ENCODE results near the gene TMTC4. TPM values are rescaled to one million over a fixed set of nuclear protein-coding genes. Genes with fewer than 3 reads are reported as not detected.
"Not testable (repeated sequence)": the region's sequence is repeated elsewhere in the genome, so short reads cannot be mapped to it uniquely, and the experiment has no call there.

Gene TMTC4
- total RNA-seq, 1 experiment from 2014 or later, result 14.6 TPM

GRCh38 chr13:100620792-100621191 lies 53.8 kb downstream of the TMTC4 start:
- Histone ChIP-seq H3K9me3 (ENCODE audit: control insufficient read depth, insufficient read depth, low read depth, low read length) (no peaks in the 10 kb centered on the region), H3K27ac (ENCODE audit: low read length) (no peak overlapping the region), H3K4me1 (ENCODE audit: control insufficient read depth, insufficient read depth, low read length) (no peaks in the 10 kb centered on the region), H3K4me3 (ENCODE audit: low read depth in 2 of 2, low read length in 2 of 2) (no peak overlapping the region), H3K27me3 (ENCODE audit: control insufficient read depth, insufficient read depth, low read length) (no peaks in the 10 kb centered on the region), H3K36me3 (ENCODE audit: control insufficient read depth, insufficient read depth, low read length) (no peaks in the 10 kb centered on the region)
- intact Hi-C loops (cut with micrococcal nuclease; ENCODE audit: unreplicated experiment), result no loop called here
- DNase-seq (ENCODE audit: low read depth, low spot score) (no peak), ATAC-seq (no peak)
- no TSS peak for BruUV-seq (replicated peaks)
- TF ChIP-seq SIN3A (IDR thresholded peaks at IDR 0.05; ENCODE audit: borderline replicate concordance, insufficient read depth, low read depth, low read length) (no peak), TCF7L2 (IDR thresholded peaks at IDR 0.05; ENCODE audit: low read depth, low read length) (no peak), POLR2AphosphoS5 (IDR thresholded peaks at IDR 0.05; ENCODE audit: low read depth, low read length) (no peak)
- TF ChIP-seq, protein P1, sequence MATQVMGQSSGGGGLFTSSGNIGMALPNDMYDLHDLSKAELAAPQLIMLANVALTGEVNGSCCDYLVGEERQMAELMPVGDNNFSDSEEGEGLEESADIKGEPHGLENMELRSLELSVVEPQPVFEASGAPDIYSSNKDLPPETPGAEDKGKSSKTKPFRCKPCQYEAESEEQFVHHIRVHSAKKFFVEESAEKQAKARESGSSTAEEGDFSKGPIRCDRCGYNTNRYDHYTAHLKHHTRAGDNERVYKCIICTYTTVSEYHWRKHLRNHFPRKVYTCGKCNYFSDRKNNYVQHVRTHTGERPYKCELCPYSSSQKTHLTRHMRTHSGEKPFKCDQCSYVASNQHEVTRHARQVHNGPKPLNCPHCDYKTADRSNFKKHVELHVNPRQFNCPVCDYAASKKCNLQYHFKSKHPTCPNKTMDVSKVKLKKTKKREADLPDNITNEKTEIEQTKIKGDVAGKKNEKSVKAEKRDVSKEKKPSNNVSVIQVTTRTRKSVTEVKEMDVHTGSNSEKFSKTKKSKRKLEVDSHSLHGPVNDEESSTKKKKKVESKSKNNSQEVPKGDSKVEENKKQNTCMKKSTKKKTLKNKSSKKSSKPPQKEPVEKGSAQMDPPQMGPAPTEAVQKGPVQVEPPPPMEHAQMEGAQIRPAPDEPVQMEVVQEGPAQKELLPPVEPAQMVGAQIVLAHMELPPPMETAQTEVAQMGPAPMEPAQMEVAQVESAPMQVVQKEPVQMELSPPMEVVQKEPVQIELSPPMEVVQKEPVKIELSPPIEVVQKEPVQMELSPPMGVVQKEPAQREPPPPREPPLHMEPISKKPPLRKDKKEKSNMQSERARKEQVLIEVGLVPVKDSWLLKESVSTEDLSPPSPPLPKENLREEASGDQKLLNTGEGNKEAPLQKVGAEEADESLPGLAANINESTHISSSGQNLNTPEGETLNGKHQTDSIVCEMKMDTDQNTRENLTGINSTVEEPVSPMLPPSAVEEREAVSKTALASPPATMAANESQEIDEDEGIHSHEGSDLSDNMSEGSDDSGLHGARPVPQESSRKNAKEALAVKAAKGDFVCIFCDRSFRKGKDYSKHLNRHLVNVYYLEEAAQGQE (IDR thresholded peaks at IDR 0.05; ENCODE audit: insufficient read depth in 1 of 2, low read depth in 2 of 2, low read length in 1 of 2), result no peak
- TF ChIP-seq, protein P2, sequence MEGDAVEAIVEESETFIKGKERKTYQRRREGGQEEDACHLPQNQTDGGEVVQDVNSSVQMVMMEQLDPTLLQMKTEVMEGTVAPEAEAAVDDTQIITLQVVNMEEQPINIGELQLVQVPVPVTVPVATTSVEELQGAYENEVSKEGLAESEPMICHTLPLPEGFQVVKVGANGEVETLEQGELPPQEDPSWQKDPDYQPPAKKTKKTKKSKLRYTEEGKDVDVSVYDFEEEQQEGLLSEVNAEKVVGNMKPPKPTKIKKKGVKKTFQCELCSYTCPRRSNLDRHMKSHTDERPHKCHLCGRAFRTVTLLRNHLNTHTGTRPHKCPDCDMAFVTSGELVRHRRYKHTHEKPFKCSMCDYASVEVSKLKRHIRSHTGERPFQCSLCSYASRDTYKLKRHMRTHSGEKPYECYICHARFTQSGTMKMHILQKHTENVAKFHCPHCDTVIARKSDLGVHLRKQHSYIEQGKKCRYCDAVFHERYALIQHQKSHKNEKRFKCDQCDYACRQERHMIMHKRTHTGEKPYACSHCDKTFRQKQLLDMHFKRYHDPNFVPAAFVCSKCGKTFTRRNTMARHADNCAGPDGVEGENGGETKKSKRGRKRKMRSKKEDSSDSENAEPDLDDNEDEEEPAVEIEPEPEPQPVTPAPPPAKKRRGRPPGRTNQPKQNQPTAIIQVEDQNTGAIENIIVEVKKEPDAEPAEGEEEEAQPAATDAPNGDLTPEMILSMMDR (IDR thresholded peaks at IDR 0.05), result no peak
- CTCF ChIA-PET, result no interaction called here
- POLR2A ChIA-PET, result no interaction called here
- in situ Hi-C loops (cut with HindIII; ENCODE audit: low pct_unique_long_range_greater_than_20kb, low sequenced_read_pairs), result no loop called here

- no peak for ATAC-seq
- no peak overlapping the region for H3K27ac ChIP-seq (ENCODE audit: low read length)
- TF ChIP-seq SIN3A (IDR thresholded peaks at IDR 0.05; ENCODE audit: borderline replicate concordance, insufficient read depth, low read depth, low read length) (no peak), TCF7L2 (IDR thresholded peaks at IDR 0.05; ENCODE audit: low read depth, low read length) (no peak), POLR2AphosphoS5 (IDR thresholded peaks at IDR 0.05; ENCODE audit: low read depth, low read length) (no peak)
- TF ChIP-seq, protein P2 (IDR thresholded peaks at IDR 0.05), result no peak
- H3K36me3 ChIP-seq (ENCODE audit: control insufficient read depth, insufficient read depth, low read length), result no peaks in the 10 kb centered on the region
- H3K4me3 ChIP-seq (ENCODE audit: low read depth in 2 of 2, low read length in 2 of 2), result no peak overlapping the region
- POLR2A ChIA-PET, result no interaction called here
- H3K9me3 ChIP-seq (ENCODE audit: control insufficient read depth, insufficient read depth, low read depth, low read length), result no peaks in the 10 kb centered on the region
- intact Hi-C loops (cut with micrococcal nuclease; ENCODE audit: unreplicated experiment), result no loop called here
- BruUV-seq (replicated peaks), result no TSS peak
- no peaks in the 10 kb centered on the region for H3K4me1 ChIP-seq (ENCODE audit: control insufficient read depth, insufficient read depth, low read length)
- H3K27me3 ChIP-seq (ENCODE audit: control insufficient read depth, insufficient read depth, low read length), result no peaks in the 10 kb centered on the region
- DNase-seq (ENCODE audit: low read depth, low spot score), result no peak
- in situ Hi-C loops (cut with HindIII; ENCODE audit: low pct_unique_long_range_greater_than_20kb, low sequenced_read_pairs), result no loop called here
- CTCF ChIA-PET, result no interaction called here
These were observed 54.7 kb downstream of the TMTC4 start for GRCh38 chr13:100619940-100620339.

DNA sequence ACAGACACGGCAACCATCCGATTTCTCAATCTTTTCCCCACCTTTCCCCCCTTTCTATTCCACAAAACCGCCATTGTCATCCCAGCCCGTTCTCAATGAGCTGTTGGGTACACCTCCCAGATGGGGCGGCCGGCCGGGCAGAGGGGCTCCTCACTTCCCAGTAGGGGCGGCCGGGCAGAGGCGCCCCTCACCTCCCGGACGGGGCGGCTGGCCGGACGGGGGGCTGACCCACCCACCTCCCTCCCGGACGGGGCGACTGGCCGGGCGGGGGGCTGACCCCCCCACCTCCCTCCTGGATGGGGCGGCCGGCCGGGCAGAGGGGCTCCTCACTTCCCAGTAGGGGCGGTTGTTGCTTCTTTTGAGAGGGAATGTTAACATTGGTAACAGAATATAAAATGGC lies 55.7 kb downstream of the TMTC4 start:
- in situ Hi-C loops (cut with HindIII; ENCODE audit: low pct_unique_long_range_greater_than_20kb, low sequenced_read_pairs); H3K27ac ChIP-seq (ENCODE audit: low read length); H3K27me3 ChIP-seq (ENCODE audit: control insufficient read depth, insufficient read depth, low read length); BruUV-seq (replicated peaks); ATAC-seq; H3K9me3 ChIP-seq (ENCODE audit: control insufficient read depth, insufficient read depth, low read depth, low read length); DNase-seq (ENCODE audit: low read depth, low spot score); CTCF ChIA-PET; H3K4me1 ChIP-seq (ENCODE audit: control insufficient read depth, insufficient read depth, low read length); H3K4me3 ChIP-seq (ENCODE audit: low read depth in 2 of 2, low read length in 2 of 2); intact Hi-C loops (cut with micrococcal nuclease; ENCODE audit: unreplicated experiment); H3K36me3 ChIP-seq (ENCODE audit: control insufficient read depth, insufficient read depth, low read length): not testable (repeated sequence)
- POLR2A ChIA-PET, result interaction anchor here (0.6 kb wide), 1 partner anchor 1240 kb away, joined by 4 read pairs; no protein-coding TSS in a partner anchor
